MM.1S (cell line): ENCODE measurements around the gene SAMD14.

ENCODE experiments used
- EZH2phosphoT487 ChIP-seq: fragments of 300-600 bp; sonication (generic); IDR thresholded peaks from 2 replicates; pipeline ENCODE4 v1.6.1; 2018; ENCODE audit warnings: antibody characterized with exemption, low read length
- TF ChIP-seq, protein P1 (sequence below): fragments of 300-600 bp; sonication (generic); IDR thresholded peaks from 2 replicates; pipeline ENCODE4 v1.5.1; 2016; ENCODE audit warnings: antibody characterized with exemption, low read length, mixed read lengths

DNA sequence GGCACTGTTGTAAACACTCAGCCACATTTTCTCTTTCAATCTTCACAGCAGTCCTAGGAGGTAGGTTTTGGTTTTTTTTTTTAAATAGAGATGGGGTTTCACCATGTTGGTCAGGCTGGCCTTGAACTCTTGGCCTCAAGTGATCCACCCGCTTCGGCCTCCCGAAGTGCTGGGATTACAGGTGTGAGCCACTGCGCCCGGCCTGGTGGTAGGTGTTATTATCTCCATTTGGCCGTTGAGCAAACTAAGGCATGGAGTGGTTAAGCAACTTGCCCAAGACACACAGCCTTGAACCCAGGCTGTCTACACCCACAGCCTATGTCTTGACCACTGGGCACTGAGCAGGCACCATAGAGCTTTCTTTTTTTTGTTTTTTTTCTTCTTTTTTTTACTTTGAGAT is 44.5 kb upstream of the SAMD14 start:
- TF ChIP-seq, protein P1, sequence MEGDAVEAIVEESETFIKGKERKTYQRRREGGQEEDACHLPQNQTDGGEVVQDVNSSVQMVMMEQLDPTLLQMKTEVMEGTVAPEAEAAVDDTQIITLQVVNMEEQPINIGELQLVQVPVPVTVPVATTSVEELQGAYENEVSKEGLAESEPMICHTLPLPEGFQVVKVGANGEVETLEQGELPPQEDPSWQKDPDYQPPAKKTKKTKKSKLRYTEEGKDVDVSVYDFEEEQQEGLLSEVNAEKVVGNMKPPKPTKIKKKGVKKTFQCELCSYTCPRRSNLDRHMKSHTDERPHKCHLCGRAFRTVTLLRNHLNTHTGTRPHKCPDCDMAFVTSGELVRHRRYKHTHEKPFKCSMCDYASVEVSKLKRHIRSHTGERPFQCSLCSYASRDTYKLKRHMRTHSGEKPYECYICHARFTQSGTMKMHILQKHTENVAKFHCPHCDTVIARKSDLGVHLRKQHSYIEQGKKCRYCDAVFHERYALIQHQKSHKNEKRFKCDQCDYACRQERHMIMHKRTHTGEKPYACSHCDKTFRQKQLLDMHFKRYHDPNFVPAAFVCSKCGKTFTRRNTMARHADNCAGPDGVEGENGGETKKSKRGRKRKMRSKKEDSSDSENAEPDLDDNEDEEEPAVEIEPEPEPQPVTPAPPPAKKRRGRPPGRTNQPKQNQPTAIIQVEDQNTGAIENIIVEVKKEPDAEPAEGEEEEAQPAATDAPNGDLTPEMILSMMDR: no peak
- no peak for TF ChIP-seq EZH2phosphoT487
